CD4-positive, alpha-beta T cell (primary cell): ENCODE data around the gene MGAT5. TPM values are rescaled to one million over a fixed set of nuclear protein-coding genes. Genes with fewer than 3 reads are reported as not detected.

Experiments used
- ATAC-seq: fragments of 200-7000 bp; cut with Tn5 transposase; one replicate; pipeline ENCODE4 v1.10.0; 2022; ENCODE audit warnings: mild to moderate bottlenecking; ENCODE audit not compliant: poor library complexity
- CTCF ChIA-PET: fragments of 350-600 bp; sonication (Branson Sonifier 250); formaldehyde crosslinking; loops from one replicate; lab custom pipeline; 2021; ENCODE audit warnings: antibody characterized with exemption, inconsistent platforms; lab: Charles Lee
- POLR2A ChIA-PET: fragments of 350-600 bp; sonication (Branson Sonifier 250); formaldehyde crosslinking; loops from one replicate; lab custom pipeline; 2021; ENCODE audit warnings: antibody characterized with exemption, inconsistent platforms; lab: Charles Lee
- DNase-seq, 14 experiments: peaks; one replicate each; pipeline ENCODE4 v3.0.0-alpha.2; 2013 to 2020; ENCODE audit warnings: mixed read lengths in 2 of 14
- H3K27ac ChIP-seq, 2 donors: one replicate each; pipeline versions ENCODE4 v1.5.1 to v1.7.0; 2013; ENCODE audit warnings: low read length in 2 of 2, low read depth in 1 of 2, mild to moderate bottlenecking in 1 of 2
- H3K27me3 ChIP-seq, 2 experiments: 1 replicate in 1 of 2; 2 replicates in 1 of 2; pipeline versions ENCODE4 v1.6.1 to v1.7.0; 2013; ENCODE audit warnings: low read length in 2 of 2, control low read depth in 1 of 2, mild to moderate bottlenecking in 1 of 2, moderate library complexity in 1 of 2; ENCODE audit not compliant: insufficient read depth in 2 of 2, control insufficient read depth in 1 of 2
- H3K36me3 ChIP-seq: one replicate; pipeline ENCODE4 v1.6.1; 2013; ENCODE audit warnings: low read length, control low read depth; ENCODE audit not compliant: insufficient read depth
- H3K4me1 ChIP-seq: one replicate; pipeline ENCODE4 v1.6.1; 2013; ENCODE audit warnings: low read length, control low read depth; ENCODE audit not compliant: insufficient read depth
- H3K4me3 ChIP-seq: one replicate; pipeline ENCODE4 v1.5.1; 2013; ENCODE audit warnings: mild to moderate bottlenecking, low read length, moderate library complexity
- H3K9me3 ChIP-seq, 2 experiments: 1 replicate in 1 of 2; 2 replicates in 1 of 2; pipeline versions ENCODE4 v1.6.1 to v1.7.0; 2013; ENCODE audit warnings: low read length in 2 of 2, mild to moderate bottlenecking in 2 of 2, control low read depth in 1 of 2, moderate library complexity in 1 of 2; ENCODE audit not compliant: control insufficient read depth in 1 of 2, insufficient read depth in 1 of 2
- H3K27ac Mint-ChIP-seq: one replicate; pipeline ENCODE4 v1.8.0; 2020; ENCODE audit warnings: mixed read lengths
- H3K27me3 Mint-ChIP-seq: one replicate; pipeline ENCODE4 v1.8.0; 2021; ENCODE audit warnings: mixed read lengths
- H3K36me3 Mint-ChIP-seq: one replicate; pipeline ENCODE4 v1.8.0; 2021; ENCODE audit warnings: low read depth, mixed read lengths
- H3K4me1 Mint-ChIP-seq: one replicate; pipeline ENCODE4 v1.8.0; 2021; ENCODE audit warnings: low read depth, mixed read lengths
- H3K4me3 Mint-ChIP-seq: one replicate; pipeline ENCODE4 v1.8.0; 2020; ENCODE audit warnings: mild to moderate bottlenecking, mixed read lengths
- H3K9me3 Mint-ChIP-seq: one replicate; pipeline ENCODE4 v1.8.0; 2020; ENCODE audit warnings: mixed read lengths
- CTCF ChIP-seq: fragments of 200-600 bp; IDR thresholded peaks from one replicate; pipeline ENCODE4 v1.8.0; 2022; ENCODE audit warnings: antibody characterized with exemption, mild to moderate bottlenecking
- intact Hi-C, 2 experiments: fragments of 100-400 bp; cut with DNase I in 1 of 2; cut with micrococcal nuclease in 1 of 2; formaldehyde crosslinking; loops; one replicate each; pipeline versions ENCODE4 v1.15.1 to v1.9.0; 2023 to 2025; cut with DNase I, micrococcal nuclease
- total RNA-seq, 174 experiments: library from RNA in 2 of 174; stranded (reverse) in 2 of 174; gene quantifications; one replicate each; pipeline ENCODE4 v1.2.3 and lab custom pipeline; 2021 to 2026

Gene MGAT5
- total RNA-seq, 2 experiments from 2014 or later: 77.5 to 77.8 TPM

GRCh38 chr2:134405611-134406081 lies 151.8 kb downstream of the MGAT5 start:
- H3K9me3 ChIP-seq: no peaks in the 10 kb centered on the region
- H3K36me3 ChIP-seq: peaks cover 34% of the 10 kb centered on the region
- Mint-ChIP-seq H3K36me3 (peaks cover 65% of the 10 kb centered on the region), H3K4me1 (peaks cover 54% of the 10 kb centered on the region), H3K27me3 (no peaks in the 10 kb centered on the region), H3K27ac (peak overlapping the region; percentile 24), H3K4me3 (no peak overlapping the region), H3K9me3 (no peaks in the 10 kb centered on the region)
- ChIA-PET CTCF (no interaction called here), POLR2A (no interaction called here)
- no peak overlapping the region for H3K4me3 ChIP-seq
- H3K27me3 ChIP-seq: no peaks in the 10 kb centered on the region
- intact Hi-C loops: no loop called here
- no peak for TF ChIP-seq CTCF
- peaks cover 18% of the 10 kb centered on the region for H3K4me1 ChIP-seq
- no peak for ATAC-seq
- DNase-seq: no peak
- no peak overlapping the region for H3K27ac ChIP-seq

- no peaks in the 10 kb centered on the region for H3K27me3 Mint-ChIP-seq
- POLR2A ChIA-PET: no interaction called here
- no peak overlapping the region for H3K4me3 ChIP-seq
- peaks cover 60% of the 10 kb centered on the region for H3K4me1 Mint-ChIP-seq
- peaks cover 25% of the 10 kb centered on the region for H3K4me1 ChIP-seq
- H3K27me3 ChIP-seq: no peaks in the 10 kb centered on the region
- no peak for TF ChIP-seq CTCF
- no peak overlapping the region for H3K4me3 Mint-ChIP-seq
- H3K27ac ChIP-seq: no peak overlapping the region
- peaks cover 34% of the 10 kb centered on the region for H3K36me3 ChIP-seq
- H3K9me3 ChIP-seq: no peaks in the 10 kb centered on the region
- H3K9me3 Mint-ChIP-seq: no peaks in the 10 kb centered on the region
- H3K27ac Mint-ChIP-seq: peak overlapping the region; percentile 38
- CTCF ChIA-PET: no interaction called here
- peaks cover 60% of the 10 kb centered on the region for H3K36me3 Mint-ChIP-seq
- no peak for ATAC-seq
- DNase-seq: peak in 1 of 14 experiments; percentile 23
- intact Hi-C loops: no loop called here
Observed at GRCh38 chr2:134406311-134406710, 152.4 kb downstream of the MGAT5 start.

- intact Hi-C loops: no loop called here
- no peak for TF ChIP-seq CTCF
- Mint-ChIP-seq H3K4me3 (no peak overlapping the region), H3K27ac (peak overlapping the region; percentile 78), H3K27me3 (no peaks in the 10 kb centered on the region), H3K9me3 (no peaks in the 10 kb centered on the region), H3K36me3 (peaks cover 57% of the 10 kb centered on the region), H3K4me1 (peaks cover 65% of the 10 kb centered on the region)
- POLR2A ChIA-PET: no interaction called here
- ATAC-seq (no peak), DNase-seq (no peak)
- CTCF ChIA-PET: no interaction called here
- Histone ChIP-seq H3K9me3 (no peaks in the 10 kb centered on the region), H3K4me3 (no peak overlapping the region), H3K36me3 (peaks cover 34% of the 10 kb centered on the region), H3K27ac (peak overlapping the region in 1 of 2 donors; percentile 4), H3K27me3 (no peaks in the 10 kb centered on the region), H3K4me1 (peaks cover 29% of the 10 kb centered on the region)
Observed at GRCh38 chr2:134406736-134407135, 152.9 kb downstream of the MGAT5 start.
